K562 (cell line): ENCODE results near the gene KCNC3. TPM values are rescaled to one million over a fixed set of nuclear protein-coding genes. Genes with fewer than 3 reads are reported as not detected.

Source experiments
- ATAC-seq: fragments of 200-7000 bp; cut with Tn5 transposase; 3 replicates; pipeline ENCODE4 v1.9.1; 2020; ENCODE audit warnings: moderate library complexity
- BruUV-seq: library from RNA; stranded (reverse); fragments of 400-500 nt; replicated peaks from 2 replicates; lab custom pipeline; 2021; lab: Mats Ljungman, UMichigan
- CTCF ChIA-PET: fragments of 300-600 bp; formaldehyde crosslinking; extraction: SDS; loops from one replicate; lab custom pipeline; 2021; ENCODE audit warnings: low intra/inter-chr PET ratio; lab: Yijun Ruan, JAX
- POLR2A ChIA-PET: fragments of 300-600, 350-650 bp; sonication (Branson Sonifier 250); formaldehyde crosslinking; extraction: SDS; loops from one replicate; lab custom pipeline; 2021; ENCODE audit warnings: antibody characterized with exemption, inconsistent platforms; lab: Yijun Ruan, JAX
- DNase-seq, 4 experiments: peaks; one replicate each; pipeline versions ENCODE4 v3.0.0 to v3.0.0-alpha.2; 2011 to 2018; ENCODE audit warnings: low spot score in 3 of 4, mixed read lengths in 3 of 4; ENCODE audit errors: extremely low read depth in 1 of 4
- FAIRE-seq: peaks from 2 replicates; lab custom pipeline; 2011; peaks lifted over from hg19 to GRCh38; lab: Jason Lieb, UNC
- H2AFZ ChIP-seq: 2 replicates; pipeline ENCODE4 v1.6.0; 2011; ENCODE audit warnings: low read depth, low read length, control low read depth, inconsistent platforms
- H3K27ac ChIP-seq: fragments of 200-600 bp; 3 replicates; pipeline ENCODE4 v1.8.0; 2011; ENCODE audit warnings: low read depth, mild to moderate bottlenecking, control low read depth, inconsistent platforms, low read length, moderate library complexity, mixed read lengths; ENCODE audit errors: extremely low read depth
- H3K27me3 ChIP-seq, 2 experiments: fragments of 300-600 bp in 1 of 2; 2 replicates in 1 of 2; 3 replicates in 1 of 2; pipeline versions ENCODE4 v1.6.0 to v1.8.0; 2011; ENCODE audit warnings: inconsistent platforms in 2 of 2, low read length in 2 of 2, mild to moderate bottlenecking in 1 of 2, mixed read lengths in 1 of 2, moderate library complexity in 1 of 2; ENCODE audit not compliant: control insufficient read depth in 2 of 2, insufficient read depth in 2 of 2
- H3K36me3 ChIP-seq: fragments of 300-600 bp; 3 replicates; pipeline ENCODE4 v1.8.0; 2011; ENCODE audit warnings: mild to moderate bottlenecking, low read length, inconsistent platforms; ENCODE audit not compliant: control insufficient read depth, insufficient read depth
- H3K4me1 ChIP-seq, 2 experiments: fragments of 200-600 bp in 1 of 2; replicated peaks in 1 of 2; 2 replicates in 1 of 2; 3 replicates in 1 of 2; pipeline versions ENCODE4 v1.5.1 to v1.8.0; 2011; ENCODE audit warnings: inconsistent platforms in 2 of 2, low read length in 2 of 2, mild to moderate bottlenecking in 1 of 2, mixed read lengths in 1 of 2, moderate library complexity in 1 of 2; ENCODE audit not compliant: control insufficient read depth in 2 of 2, insufficient read depth in 2 of 2
- H3K4me2 ChIP-seq: 2 replicates; pipeline ENCODE4 v1.6.1; 2011; ENCODE audit warnings: low read length, control low read depth, inconsistent platforms, mixed read lengths; ENCODE audit not compliant: insufficient read depth
- H3K4me3 ChIP-seq: fragments of 200-600 bp; sonication (generic), shearing (Covaris generic); 2 replicates; pipeline ENCODE4 v1.5.1; 2016; ENCODE audit warnings: control low read depth, inconsistent platforms
- H3K79me2 ChIP-seq: fragments of 200-600 bp; 3 replicates; pipeline ENCODE4 v1.8.0; 2011; ENCODE audit warnings: low read length, inconsistent platforms; ENCODE audit not compliant: control insufficient read depth, insufficient read depth
- H3K9ac ChIP-seq, 2 experiments: 2 replicates each; pipeline versions ENCODE4 v1.6.0 to v1.6.1; 2011; ENCODE audit warnings: low read depth in 2 of 2, low read length in 2 of 2, control low read depth in 1 of 2, inconsistent platforms in 1 of 2, mild to moderate bottlenecking in 1 of 2, mixed read lengths in 1 of 2; ENCODE audit not compliant: insufficient read depth in 1 of 2
- H3K9me1 ChIP-seq: one replicate; pipeline ENCODE4 v1.6.0; 2011; ENCODE audit warnings: inconsistent platforms, mild to moderate bottlenecking, low read length, moderate library complexity; ENCODE audit not compliant: control insufficient read depth, insufficient read depth
- H3K9me3 ChIP-seq: replicated peaks from 2 replicates; pipeline ENCODE4 v1.5.1; 2011; ENCODE audit warnings: low read depth, low read length, inconsistent platforms; ENCODE audit not compliant: control insufficient read depth, insufficient read depth
- H4K20me1 ChIP-seq: replicated peaks from 2 replicates; pipeline ENCODE4 v1.6.1; 2011; ENCODE audit warnings: low read length, inconsistent platforms, mixed read lengths; ENCODE audit not compliant: control insufficient read depth, insufficient read depth
- EGR1 ChIP-seq: fragments of 450-650 bp; conservative IDR thresholded peaks from 2 replicates; pipeline ENCODE4 v1.6.1; 2017; ENCODE audit warnings: mild to moderate bottlenecking
- WGBS: fragments of 100-300 bp; shearing (Covaris generic); methylation state at CpG from one replicate; pipeline ENCODE4 v1.1.6; 2016; ENCODE audit warnings: low coverage, mixed read lengths; ENCODE audit not compliant: insufficient coverage; ENCODE audit errors: missing lambda C conversion rate; 5-methylcytosine and 5-hydroxymethylcytosine counted together
- in situ Hi-C: fragments of 300-500 bp; cut with MboI; formaldehyde crosslinking; loops from 4 replicates; pipeline ENCODE4 v1.15.0; 2018; ENCODE audit warnings: inconsistent platforms, mixed read lengths
- intact Hi-C: fragments of 100-400 bp; cut with micrococcal nuclease; formaldehyde crosslinking; loops from 2 replicates; pipeline ENCODE4 v1.14.2; 2022
- polyA plus RNA-seq, 8 experiments: library from polyadenylated mRNA; depleted of rRNA in 4 of 8; stranded (reverse) in 5 of 8; unstranded in 3 of 8; fragments of >200 nt; fragmentation: Nextera tagmentation in 2 of 8; fragmentation: Illumina TruSeq in 1 of 8; extraction: Ambion mirVana in 2 of 8; extraction: Trizol in 1 of 8; gene quantifications; 2 replicates each; pipeline versions ENCODE4 v1.2.1 to v1.2.3, GENCODE V29; 2011 to 2014; ENCODE audit warnings: inconsistent platforms in 1 of 8, missing spikeins in 1 of 8
- total RNA-seq, 7 experiments: library from RNA; depleted of rRNA in 6 of 7; stranded (reverse); fragments of >200 nt in 6 of 7; fragmentation: Illumina TruSeq in 2 of 7; extraction: Trizol in 2 of 7; gene quantifications; 2 replicates each; pipeline versions ENCODE4 v1.2.1 to v1.2.3, GENCODE V29; 2011 to 2021; ENCODE audit warnings: low replicate concordance in 1 of 7
- TF ChIP-seq, protein P1 (sequence below): sonication (generic); formaldehyde crosslinking; IDR thresholded peaks from 2 replicates; pipeline ENCODE4 v1.8.0; 2022; ENCODE audit warnings: mild to moderate bottlenecking, missing genetic modification reagents

KCNC3 gene
- total and polyA plus RNA-seq, 9 of the 15 experiments (the other 6 are each of a cell fraction or from before 2014, with no cell fraction given) = 0.03 to 26.2 (median 2.0) TPM

DNA sequence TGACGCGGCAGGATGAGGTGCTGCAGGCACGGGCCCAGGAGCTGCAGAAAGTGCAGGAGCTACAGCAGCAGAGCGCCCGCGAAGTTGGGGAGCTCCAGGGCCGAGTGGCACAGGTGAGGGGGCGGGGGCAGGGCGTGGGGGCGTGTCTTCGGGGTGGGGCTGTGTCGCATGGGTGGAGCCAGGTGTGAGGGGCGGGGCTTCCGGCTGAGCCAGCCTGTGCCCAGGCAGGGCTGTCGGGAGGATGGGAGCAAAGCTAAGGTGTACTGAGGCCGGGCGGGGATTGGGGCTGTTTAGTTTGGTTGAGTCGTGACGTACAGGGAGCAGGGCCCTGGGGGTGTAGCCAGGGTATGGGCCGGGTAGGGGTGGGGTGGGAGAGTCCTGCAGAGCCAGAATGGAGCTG is 62.3 kb downstream of the KCNC3 start:
- H3K4me2 ChIP-seq = peak overlapping the region; percentile 52
- no TSS peak for BruUV-seq

More for the DNA sequence above, 62.3 kb downstream of the KCNC3 start:
- Histone ChIP-seq H3K36me3 (no peaks in the 10 kb centered on the region), H3K27me3 (peaks cover 0 to 8% of the 10 kb centered on the region in 2 experiments; a peak in 2 of 5 replicates), H2AFZ (peak overlapping the region; percentile 32; the same call in 1 of the 2 replicates), H3K9me1 (peaks cover 2% of the 10 kb centered on the region), H3K4me3 (no peak overlapping the region), H4K20me1 (no peaks in the 10 kb centered on the region), H3K27ac (no peak overlapping the region), H3K9ac (0 out of 4 replicates have a peak overlapping the region, but pooled peaks of 1 of the 2 experiments have one; percentile 54), H3K4me1 (peaks cover 25 to 38% of the 10 kb centered on the region in 2 experiments; a peak in 4 of 5 replicates), H3K9me3 (no peaks in the 10 kb centered on the region), H3K79me2 (no peaks in the 10 kb centered on the region)
- in situ Hi-C loops (no loop called here), intact Hi-C loops (loop anchor here (5.0 kb wide), 1 partner anchor 60 kb away; the partner anchor contains the start of gene KCNC3)
- FAIRE-seq (peak; percentile 44), ATAC-seq (peak; percentile 95), DNase-seq (peak; percentile 59 to 98 (median 94))
- POLR2A ChIA-PET = interaction anchor here (0.5 to 0.6 kb wide), 2 partner anchors 457 to 1490 kb away, joined by 3 read pairs; partner anchors contain the start of gene CLEC11A
- 12% methylated on average over 14 of the region's 20 CpGs for WGBS
- TF ChIP-seq EGR1 = 0 out of 2 replicates have a peak, but pooled peaks have one; percentile 27
- TF ChIP-seq, protein P1, sequence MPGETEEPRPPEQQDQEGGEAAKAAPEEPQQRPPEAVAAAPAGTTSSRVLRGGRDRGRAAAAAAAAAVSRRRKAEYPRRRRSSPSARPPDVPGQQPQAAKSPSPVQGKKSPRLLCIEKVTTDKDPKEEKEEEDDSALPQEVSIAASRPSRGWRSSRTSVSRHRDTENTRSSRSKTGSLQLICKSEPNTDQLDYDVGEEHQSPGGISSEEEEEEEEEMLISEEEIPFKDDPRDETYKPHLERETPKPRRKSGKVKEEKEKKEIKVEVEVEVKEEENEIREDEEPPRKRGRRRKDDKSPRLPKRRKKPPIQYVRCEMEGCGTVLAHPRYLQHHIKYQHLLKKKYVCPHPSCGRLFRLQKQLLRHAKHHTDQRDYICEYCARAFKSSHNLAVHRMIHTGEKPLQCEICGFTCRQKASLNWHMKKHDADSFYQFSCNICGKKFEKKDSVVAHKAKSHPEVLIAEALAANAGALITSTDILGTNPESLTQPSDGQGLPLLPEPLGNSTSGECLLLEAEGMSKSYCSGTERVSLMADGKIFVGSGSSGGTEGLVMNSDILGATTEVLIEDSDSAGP = no peak
- CTCF ChIA-PET = interaction anchor here (0.7 kb wide), 1 partner anchor 1445 kb away, joined by 3 read pairs; no protein-coding TSS in a partner anchor
